ENCODE results near the gene SRGAP3.
"Not testable (repeated sequence)": the region's sequence is repeated elsewhere in the genome, so short reads cannot be mapped to it uniquely, and the experiment has no call there.

The SRGAP3 gene
- 2.8 to 3.3 reads per million in 2 donors for total RNA-seq

GRCh38 chr3:9249273-9250192, at the start of gene SRGAP3:
Gene SRGAP3, minus strand, starts transcription at chr3:9249646. Its CDS starts 695 bp downstream, at chr3:9248951.
- no peak for DNase-seq

GRCh38 chr3:9298236-9298635, 48.8 kb upstream of the SRGAP3 start:
- DNase-seq = no peak

GRCh38 chr3:9296241-9296640, 46.8 kb upstream of the SRGAP3 start:
- DNase-seq = no peak

GRCh38 chr3:9295007-9295406, 45.6 kb upstream of the SRGAP3 start:
- DNase-seq = no peak

- not testable (repeated sequence) for DNase-seq
Observed at GRCh38 chr3:9293953-9294352, 44.5 kb upstream of the SRGAP3 start.

GRCh38 chr3:9293076-9293475, 43.6 kb upstream of the SRGAP3 start:
- no peak for DNase-seq

GRCh38 chr3:9292516-9292915, 43.1 kb upstream of the SRGAP3 start:
- no peak for DNase-seq

GRCh38 chr3:9291821-9292410, 42.5 kb upstream of the SRGAP3 start:
- no peak for DNase-seq

DNA sequence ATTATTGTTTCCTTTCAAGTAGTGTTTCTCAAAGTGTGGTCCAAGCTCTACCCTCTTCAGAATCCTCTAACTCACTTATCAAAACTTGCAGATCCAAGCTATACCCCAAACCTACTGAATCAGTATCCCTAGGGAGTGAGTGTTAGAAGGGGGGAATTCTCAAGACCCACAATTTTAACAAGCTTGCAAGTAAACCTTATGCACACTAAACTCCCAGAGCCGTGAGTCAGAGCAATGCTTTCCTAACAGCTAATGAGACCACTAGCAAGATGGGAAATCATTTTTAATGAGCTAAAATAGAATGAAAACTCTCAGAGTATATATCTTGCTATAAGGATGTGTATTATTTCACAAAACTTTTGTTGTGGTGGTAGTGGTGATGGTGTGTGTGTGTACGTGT, 41.1 kb upstream of the SRGAP3 start:
- no peak for DNase-seq

DNA sequence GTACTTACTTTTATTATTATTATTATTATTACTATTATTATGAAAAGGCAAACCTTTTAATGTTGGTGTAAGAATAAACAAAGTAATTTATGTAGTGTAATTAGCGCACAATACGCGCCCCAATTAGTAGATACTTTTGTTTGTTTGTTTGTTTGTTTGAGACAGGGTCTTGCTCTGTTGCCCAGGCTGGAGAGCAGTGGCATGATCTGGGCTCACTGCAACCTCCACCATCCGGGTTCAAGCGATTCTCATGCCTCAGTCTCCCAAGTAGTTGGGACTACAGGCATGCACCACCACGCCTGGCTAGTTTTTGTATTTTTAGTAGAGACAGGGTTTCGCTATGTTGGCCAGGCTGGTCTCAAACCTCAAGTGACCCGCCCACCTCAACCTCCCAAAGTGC, 32.1 kb upstream of the SRGAP3 start:
- not testable (repeated sequence) for DNase-seq

DNA sequence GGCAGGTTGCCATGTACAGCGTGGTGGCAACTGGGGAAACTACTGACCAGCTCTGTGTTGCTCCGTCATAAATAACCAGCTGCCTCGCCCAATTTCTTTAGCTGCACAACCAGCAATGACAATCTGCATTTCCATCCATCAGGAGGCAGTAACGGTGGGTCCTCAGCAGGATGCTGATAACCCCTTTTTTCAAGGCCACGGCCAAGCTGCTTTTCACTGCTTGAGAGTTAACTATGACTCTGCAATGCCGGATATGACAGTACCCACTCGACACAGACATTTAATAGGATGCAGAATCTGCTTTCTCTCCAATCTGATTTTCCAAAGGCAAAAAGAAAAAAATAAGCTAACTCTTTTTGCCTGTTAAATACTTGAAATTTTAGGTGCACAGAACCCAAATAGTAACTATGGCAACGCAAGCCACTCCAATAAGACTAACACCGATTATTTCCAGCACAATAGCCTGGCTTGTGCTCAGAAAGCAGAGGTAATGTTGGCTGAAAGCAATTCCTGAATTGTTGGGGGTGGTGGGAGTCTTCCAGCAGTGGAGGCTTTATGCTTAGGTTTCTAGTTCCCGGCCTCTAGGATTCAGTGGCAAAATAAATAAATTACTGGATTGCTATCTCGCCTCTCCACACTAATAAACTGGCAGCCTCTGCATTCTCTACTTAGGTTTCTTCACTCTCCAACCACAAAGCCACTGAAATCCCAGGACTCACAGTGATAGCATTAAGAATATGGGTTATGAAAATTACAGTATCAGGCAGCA, 31.2 kb upstream of the SRGAP3 start:
- DNase-seq = no peak

DNA sequence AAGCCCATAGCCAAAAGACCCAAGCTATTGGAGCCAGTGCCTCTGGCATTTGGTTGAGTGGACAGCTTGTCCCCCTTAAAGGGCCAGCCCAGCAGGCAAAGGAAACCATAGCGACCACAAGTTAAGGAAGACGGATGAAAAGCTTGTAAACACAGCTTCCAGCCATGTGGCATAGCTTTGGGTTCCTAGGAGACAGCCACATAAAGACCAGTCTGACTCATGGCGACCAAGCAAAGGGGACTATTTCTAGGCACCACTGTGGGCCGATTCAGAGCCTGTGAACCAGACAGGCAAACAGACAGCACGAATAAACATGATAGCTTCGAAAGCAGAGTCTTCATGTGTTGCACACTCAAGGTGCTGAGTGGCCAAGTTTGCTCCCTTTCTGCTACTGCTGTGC, 30.5 kb upstream of the SRGAP3 start:
- DNase-seq = no peak

DNA sequence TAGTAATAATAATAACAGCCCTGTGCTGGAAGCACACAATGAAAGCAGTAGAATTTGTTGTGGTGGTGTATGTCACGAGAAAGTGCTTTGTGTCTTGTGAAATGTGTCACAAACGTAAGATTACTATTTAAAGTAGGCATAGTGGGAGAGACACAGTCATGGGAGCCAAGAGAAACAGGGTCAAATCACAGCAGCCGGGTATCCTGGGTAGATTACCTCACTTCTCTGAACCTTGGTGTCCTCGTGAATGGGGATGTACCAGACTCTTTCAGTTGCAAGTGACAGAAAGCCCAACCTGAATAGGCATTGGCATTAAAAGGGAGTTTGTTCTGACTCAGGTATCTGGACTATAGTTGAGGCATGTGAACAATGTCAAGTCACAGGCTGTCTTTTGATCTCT, 29.1 kb upstream of the SRGAP3 start:
- DNase-seq = no peak

DNA sequence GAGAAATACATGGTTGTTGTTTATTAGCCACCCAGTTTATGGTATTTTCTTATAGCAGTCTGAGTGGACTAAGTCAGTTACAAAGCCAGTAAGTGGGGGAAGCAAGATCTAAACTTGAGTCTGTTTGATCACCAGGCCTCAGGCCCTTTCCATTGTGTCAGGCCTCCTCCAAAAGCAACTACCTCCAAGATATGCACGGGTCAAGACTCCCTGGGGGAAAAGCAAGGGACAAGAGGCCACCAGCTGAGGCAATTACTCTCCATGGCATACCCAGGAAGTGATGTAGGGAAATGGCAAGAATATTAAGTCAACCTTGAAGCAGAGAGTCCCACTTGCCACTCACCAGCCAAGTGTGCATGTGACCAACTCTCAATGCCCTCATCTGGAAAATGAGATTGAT, 28.6 kb upstream of the SRGAP3 start:
- DNase-seq = no peak

DNA sequence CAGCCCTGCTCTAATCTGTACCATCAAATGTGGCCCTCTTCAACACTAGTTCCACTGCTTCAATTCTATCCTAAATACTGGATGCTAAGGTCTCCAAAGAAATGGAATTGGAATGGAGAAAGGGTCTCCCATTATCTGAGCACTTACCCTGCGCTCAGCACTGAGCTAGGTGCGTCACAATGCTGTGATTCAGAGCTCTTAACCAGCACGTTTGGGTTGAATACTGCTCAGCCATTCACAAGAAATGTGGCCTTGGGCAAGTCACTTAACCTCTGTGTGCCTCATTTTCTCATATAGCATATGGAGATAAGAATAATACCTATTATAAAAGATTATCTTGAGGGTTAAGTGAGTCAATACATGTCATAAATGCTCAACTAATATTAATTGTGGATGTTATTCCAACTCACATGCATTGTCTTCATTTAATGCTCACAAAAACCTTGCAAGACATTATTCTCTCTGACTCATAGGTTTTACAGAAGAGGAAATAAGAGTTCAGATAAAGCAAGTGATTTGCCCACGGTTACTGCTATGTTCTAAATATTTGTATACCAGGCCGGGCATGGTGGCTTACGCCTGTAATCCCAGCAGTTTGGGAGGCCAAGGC, 27.4 kb upstream of the SRGAP3 start:
- no peak for DNase-seq

GRCh38 chr3:9271903-9272302, 22.5 kb upstream of the SRGAP3 start:
- DNase-seq = no peak

GRCh38 chr3:9270704-9271103, 21.3 kb upstream of the SRGAP3 start:
- DNase-seq = no peak

DNA sequence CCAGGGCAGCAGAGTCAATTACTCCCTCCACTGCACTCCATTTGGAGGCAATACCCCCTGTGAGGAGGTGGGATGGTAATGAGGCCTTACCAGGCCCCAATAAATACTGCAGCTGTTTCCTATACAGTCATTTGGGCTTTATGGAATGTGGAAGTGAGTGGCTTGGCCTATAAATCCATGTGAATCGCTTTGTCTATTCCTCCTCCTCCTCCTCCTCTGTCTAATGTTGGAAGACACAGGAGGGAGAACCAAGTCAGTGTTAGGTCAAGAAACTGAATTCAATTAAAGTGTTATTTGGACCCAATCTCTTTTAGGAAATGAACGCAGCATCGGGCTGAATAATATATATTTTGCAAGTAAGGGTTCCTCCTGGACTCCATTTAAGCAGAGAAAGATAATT, 17.3 kb upstream of the SRGAP3 start:
- no peak for DNase-seq

- DNase-seq = no peak
Observed at GRCh38 chr3:9260305-9260704, 10.9 kb upstream of the SRGAP3 start.

DNA sequence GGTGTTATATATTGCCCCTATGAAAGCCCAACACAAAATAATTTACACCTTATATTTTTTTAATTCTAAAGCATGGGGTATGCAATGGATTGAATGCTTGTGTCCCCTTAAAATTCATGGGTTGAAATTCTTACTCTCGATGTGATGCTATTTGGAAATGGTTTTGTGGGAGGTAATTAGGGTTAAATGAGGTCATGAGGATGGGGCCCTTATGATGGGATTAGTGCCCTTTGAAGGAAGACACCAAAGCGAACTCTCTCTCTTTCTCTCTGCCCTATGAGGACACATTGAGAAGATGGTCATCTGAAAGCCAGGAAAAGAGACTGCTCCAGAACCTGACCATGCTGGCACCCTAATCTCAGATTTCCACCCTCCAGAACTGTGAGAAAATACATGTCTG, 7.6 kb upstream of the SRGAP3 start:
- DNase-seq = no peak

DNA sequence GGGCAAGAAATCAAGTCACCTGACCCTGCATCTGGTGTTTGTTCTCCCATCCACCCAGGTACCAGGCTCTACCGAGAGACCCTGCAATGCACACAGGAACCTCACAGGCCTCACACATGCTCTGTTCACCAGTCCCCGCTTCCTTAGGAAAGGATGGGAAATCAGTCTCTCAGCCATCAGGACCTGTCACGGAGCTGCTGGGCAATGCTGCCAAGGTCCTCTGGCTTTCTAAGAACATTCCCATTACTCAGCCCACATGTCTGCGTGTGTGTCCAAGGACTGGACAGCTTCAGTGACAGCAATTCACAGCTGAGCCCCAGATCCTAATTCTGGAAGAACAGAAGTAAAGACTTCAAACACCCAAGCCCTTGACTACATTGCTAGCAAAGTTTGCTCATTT, 6.5 kb upstream of the SRGAP3 start:
- no peak for DNase-seq

- no peak for DNase-seq
Observed at GRCh38 chr3:9254764-9255163, 5.3 kb upstream of the SRGAP3 start.

GRCh38 chr3:9253327-9253726, 3.9 kb upstream of the SRGAP3 start:
- DNase-seq = no peak

All from activated gamma-delta T cell (primary cell).